Mucosa of descending colon (tissue), 3 donors: ENCODE measurements around the gene PAFAH1B1. TPM values are rescaled to one million over a fixed set of nuclear protein-coding genes. Genes with fewer than 3 reads are reported as not detected.
"Not testable (repeated sequence)": the region's sequence is repeated elsewhere in the genome, so short reads cannot be mapped to it uniquely, and the experiment has no call there.

ENCODE experiments used
- ATAC-seq: fragments of 200-7000 bp; cut with Tn5 transposase; one replicate; pipeline ENCODE4 v1.9.1; 2020; ENCODE audit warnings: mild to moderate bottlenecking, moderate library complexity
- DNase-seq, 3 donors: peaks; one replicate each; pipeline ENCODE4 v3.0.0-alpha.2; 2020
- H3K36me3 ChIP-seq: fragments of 200-600 bp; one replicate; pipeline ENCODE4 v1.8.0; 2021; ENCODE audit warnings: low read depth, mild to moderate bottlenecking
- H3K4me1 ChIP-seq: fragments of 200-600 bp; one replicate; pipeline ENCODE4 v1.8.0; 2021; ENCODE audit warnings: low read depth, mild to moderate bottlenecking
- H3K4me3 ChIP-seq: fragments of 200-600 bp; one replicate; pipeline ENCODE4 v1.8.0; 2021; ENCODE audit warnings: mild to moderate bottlenecking
- H3K9me3 ChIP-seq: fragments of 200-600 bp; one replicate; pipeline ENCODE4 v1.8.0; 2021; ENCODE audit warnings: mild to moderate bottlenecking
- intact Hi-C, 2 donors: fragments of 100-400 bp; cut with DNase I in 1 of 2; cut with micrococcal nuclease in 1 of 2; formaldehyde crosslinking; loops; one replicate each; pipeline versions ENCODE4 v1.11.0 to v1.11.1; 2022; cut with DNase I, micrococcal nuclease
- long read RNA-seq, 2 donors: library from polyadenylated mRNA; unstranded; transcript quantifications; one replicate each; pipeline ENCODE4 v2.0.0, GENCODE V29; 2019 to 2021
- total RNA-seq, 3 donors: library from RNA; stranded (reverse); fragmentation: NEBNext Ultra II Directional in 2 of 3; extraction: Animal tissue kit (Norgen Biotek cat#: 25700) in 2 of 3; gene quantifications; one replicate each; pipeline versions ENCODE4 v1.2.1 to v1.2.4, GENCODE V29; 2021 to 2023
- TF ChIP-seq, protein P1 (sequence below): fragments of 200-600 bp; IDR thresholded peaks from one replicate; pipeline ENCODE4 v1.8.0; 2022; ENCODE audit warnings: antibody characterized with exemption, mild to moderate bottlenecking
- donor health status: DM: no; HTN: no; CAD: no; lungs with moderate emphysema.
- donor health status: DM: no; HTN: no; CAD: no.
- donor health status: DM: no; HTN: yes; CAD: no.

Gene PAFAH1B1
- total RNA-seq: 100 to 1,000 TPM; 108 to 142 (median 112) TPM
- long read RNA-seq, donor 1, full-length matches to known transcripts: 28 of 45 reads
- long read RNA-seq, donor 1, partial matches to known transcripts: 2 of 45 reads
- long read RNA-seq, donor 1, other reads (novel, unspliced or antisense): 15 of 45 reads
- long read RNA-seq, donor 2, full-length matches to known transcripts: 6 of 12 reads
- long read RNA-seq, donor 2, partial matches to known transcripts: 2 of 12 reads
- long read RNA-seq, donor 2, other reads (novel, unspliced or antisense): 4 of 12 reads

DNA sequence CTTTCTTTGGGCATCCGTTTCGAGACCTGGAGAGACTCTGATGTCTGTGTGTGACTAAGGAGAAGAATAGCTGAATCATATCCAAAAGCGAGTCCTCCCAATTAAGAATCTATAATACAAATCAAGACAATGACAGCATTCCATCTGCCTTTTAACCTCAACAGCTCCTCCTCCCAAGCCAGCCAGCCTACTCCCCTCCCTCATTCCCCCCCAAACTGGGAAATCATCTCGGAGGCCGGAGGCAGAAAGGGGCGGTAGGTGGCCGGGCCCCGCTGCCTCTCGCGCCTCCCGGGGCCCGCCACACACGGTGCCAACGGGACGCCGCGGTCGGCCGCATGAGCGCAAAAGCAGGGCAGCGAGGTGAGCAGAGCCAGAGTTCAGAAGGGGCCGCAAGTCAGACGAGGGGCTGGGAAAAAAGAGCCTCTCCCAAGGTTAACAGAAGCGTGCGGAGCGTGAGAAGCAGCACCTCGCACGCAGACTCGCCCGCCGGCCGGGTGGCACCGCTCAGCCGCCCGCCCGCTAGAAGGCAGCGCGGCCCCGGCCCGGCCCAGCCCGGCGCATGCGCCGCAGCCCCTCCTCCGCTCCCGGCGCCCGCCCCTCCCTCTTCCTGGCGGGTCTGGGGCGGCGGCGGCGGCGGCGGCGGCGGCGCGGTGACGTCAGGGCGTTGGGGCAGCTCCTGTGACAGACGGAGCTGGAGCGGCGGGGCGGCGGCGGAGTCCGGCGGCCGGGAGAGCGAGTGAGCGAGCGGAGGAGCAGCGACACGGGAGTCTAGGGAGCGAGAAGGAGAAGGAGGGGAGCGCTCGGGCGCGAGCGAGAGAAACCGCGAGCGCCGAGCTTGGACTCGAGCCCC, at the start of gene PAFAH1B1:
Gene PAFAH1B1, plus strand, starts transcription at position 684 of the 850 bp plus-strand sequence. CDS start 44,635 bp downstream, outside the sequence.
- Histone ChIP-seq H3K4me1 (peaks cover 16% of the 10 kb centered on the region), H3K36me3 (no peaks in the 10 kb centered on the region), H3K4me3 (peak within 1 kb of the TSS; percentile 96), H3K9me3 (no peaks in the 10 kb centered on the region)
- DNase-seq (peak; percentile 91 to 97 (median 95)), ATAC-seq (peak; percentile 94)
- intact Hi-C loops: no loop called here
- TF ChIP-seq, protein P1, sequence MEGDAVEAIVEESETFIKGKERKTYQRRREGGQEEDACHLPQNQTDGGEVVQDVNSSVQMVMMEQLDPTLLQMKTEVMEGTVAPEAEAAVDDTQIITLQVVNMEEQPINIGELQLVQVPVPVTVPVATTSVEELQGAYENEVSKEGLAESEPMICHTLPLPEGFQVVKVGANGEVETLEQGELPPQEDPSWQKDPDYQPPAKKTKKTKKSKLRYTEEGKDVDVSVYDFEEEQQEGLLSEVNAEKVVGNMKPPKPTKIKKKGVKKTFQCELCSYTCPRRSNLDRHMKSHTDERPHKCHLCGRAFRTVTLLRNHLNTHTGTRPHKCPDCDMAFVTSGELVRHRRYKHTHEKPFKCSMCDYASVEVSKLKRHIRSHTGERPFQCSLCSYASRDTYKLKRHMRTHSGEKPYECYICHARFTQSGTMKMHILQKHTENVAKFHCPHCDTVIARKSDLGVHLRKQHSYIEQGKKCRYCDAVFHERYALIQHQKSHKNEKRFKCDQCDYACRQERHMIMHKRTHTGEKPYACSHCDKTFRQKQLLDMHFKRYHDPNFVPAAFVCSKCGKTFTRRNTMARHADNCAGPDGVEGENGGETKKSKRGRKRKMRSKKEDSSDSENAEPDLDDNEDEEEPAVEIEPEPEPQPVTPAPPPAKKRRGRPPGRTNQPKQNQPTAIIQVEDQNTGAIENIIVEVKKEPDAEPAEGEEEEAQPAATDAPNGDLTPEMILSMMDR: no peak

DNA sequence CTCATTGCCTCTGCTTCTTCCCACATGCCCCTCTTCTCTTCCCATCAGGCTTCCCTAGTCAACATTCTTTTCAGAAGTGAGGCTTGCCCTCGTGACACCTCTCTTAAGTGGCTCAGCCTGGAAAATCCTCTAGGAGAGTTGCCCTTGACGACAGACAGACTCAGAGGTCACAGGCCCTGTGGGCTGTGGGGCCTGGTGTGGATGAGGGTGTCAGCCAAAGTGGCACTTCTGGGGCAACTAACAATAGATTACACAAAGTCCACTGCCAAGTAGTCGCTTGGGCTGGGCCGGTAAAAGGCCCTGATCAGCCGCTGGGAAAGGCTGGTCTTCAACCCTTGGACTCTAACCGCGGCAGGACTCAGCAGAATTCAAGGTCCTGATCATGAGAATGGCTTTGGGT, 48.1 kb upstream of the PAFAH1B1 start:
- no peaks in the 10 kb centered on the region for H3K36me3 ChIP-seq
- DNase-seq (peak in 2 of 3 donors; percentile 27 to 34), ATAC-seq (peak; percentile 67)
- no peak overlapping the region for H3K4me3 ChIP-seq
- TF ChIP-seq, protein P1: no peak
- intact Hi-C loops: no loop called here
- H3K9me3 ChIP-seq: no peaks in the 10 kb centered on the region
- no peaks in the 10 kb centered on the region for H3K4me1 ChIP-seq

DNA sequence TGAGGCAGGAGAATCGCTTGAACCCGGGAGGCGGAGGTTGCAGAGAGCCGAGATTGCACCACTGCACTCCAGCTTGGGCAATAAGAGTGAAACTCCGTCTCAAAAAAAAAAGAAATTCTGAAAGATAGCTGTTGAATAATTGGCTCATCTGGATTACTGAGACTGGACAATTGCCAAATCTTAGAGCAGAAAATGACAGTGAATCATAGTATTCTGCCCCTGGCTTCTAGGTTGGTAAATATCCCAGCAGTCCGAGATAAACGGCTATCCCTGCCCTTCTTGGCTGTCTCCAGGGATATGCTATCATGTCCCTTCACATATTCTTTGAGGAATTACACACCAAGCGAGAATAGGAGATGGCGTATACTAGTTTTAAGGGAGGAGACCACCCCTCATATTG, 46.3 kb upstream of the PAFAH1B1 start:
- no peak for DNase-seq
- H3K4me3 ChIP-seq: no peak overlapping the region
- H3K9me3 ChIP-seq: no peaks in the 10 kb centered on the region
- no peak for ATAC-seq
- no peaks in the 10 kb centered on the region for H3K4me1 ChIP-seq
- TF ChIP-seq, protein P1: no peak
- intact Hi-C loops: no loop called here
- H3K36me3 ChIP-seq: no peaks in the 10 kb centered on the region

DNA sequence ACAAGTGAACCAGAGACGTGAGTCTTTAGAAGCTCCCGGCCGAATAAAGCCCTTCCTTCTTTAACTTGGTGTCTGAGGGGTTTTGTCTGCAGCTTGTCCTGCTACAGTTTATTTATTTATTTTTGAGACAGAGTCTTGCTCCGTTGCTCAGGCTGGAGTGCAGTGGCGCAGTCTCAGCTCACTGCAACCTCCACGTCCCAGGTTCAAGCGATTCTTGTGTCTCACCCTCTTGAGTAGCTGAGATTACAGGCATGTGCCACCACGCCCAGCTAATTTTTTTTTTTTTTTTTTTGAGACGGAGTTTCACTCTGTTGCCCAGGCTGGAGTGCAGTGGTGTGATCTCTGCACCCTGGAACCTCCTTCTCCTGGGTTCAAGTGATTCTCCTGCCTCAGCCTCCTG, 45.4 kb upstream of the PAFAH1B1 start:
- H3K4me1 ChIP-seq, intact Hi-C loops, H3K36me3 ChIP-seq, H3K4me3 ChIP-seq, H3K9me3 ChIP-seq, DNase-seq: not testable (repeated sequence)
- ATAC-seq: peak; percentile 34

DNA sequence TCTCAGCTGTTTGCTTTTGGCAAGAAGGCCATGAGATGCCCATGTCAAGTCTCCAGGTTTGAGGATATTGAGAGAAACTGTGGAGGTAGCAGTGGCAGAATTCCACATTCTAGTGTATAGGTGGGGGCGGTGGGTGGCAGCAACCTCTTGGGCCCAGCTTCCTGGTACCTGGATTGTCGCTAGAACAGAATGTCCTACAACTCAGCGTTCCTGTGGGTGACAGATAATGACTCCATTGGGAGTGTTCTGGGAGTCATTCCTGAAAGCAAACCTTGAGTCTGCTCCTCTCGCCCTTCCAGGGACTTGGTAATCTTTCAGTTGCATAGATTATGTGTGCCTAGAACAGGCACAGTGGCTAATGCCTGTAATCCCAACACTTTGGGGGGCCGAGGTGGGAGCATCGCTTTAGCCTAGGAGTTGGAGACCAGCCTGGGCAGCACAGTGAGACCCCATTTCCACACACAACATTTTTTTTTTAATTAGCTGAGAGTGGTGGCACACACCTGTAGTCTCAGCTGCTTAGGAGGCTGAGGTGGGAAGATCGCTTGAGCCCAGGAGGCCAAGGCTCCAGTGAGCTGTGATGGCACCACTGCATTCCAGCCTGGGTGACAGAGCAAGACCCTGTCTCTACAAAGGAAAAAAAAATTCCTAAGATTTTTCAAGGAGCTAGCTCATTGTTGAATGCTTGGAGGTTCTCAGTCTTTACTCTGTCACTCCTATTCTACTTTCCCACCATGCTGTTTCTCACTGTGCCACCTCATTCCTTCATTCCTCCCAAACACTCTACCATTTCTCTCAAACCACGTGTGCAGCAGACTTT, 43.9 kb upstream of the PAFAH1B1 start:
- H3K36me3 ChIP-seq: no peaks in the 10 kb centered on the region
- no peaks in the 10 kb centered on the region for H3K9me3 ChIP-seq
- no peak for DNase-seq
- ATAC-seq: no peak
- H3K4me3 ChIP-seq: no peak overlapping the region
- intact Hi-C loops: no loop called here
- TF ChIP-seq, protein P1: no peak
- no peaks in the 10 kb centered on the region for H3K4me1 ChIP-seq
